ENCODE measurements around the gene NKIRAS2. TPM values are rescaled to one million over a fixed set of nuclear protein-coding genes. Genes with fewer than 3 reads are reported as not detected.
A peak's percentile ranks its signal among the peaks of the same experiment; 100 is the strongest.

NKIRAS2 gene
- total and polyA plus RNA-seq, 2 of the 13 experiments (the other 11 are each of a cell fraction or from before 2014, with no cell fraction given) = 27.9 to 42.0 TPM

DNA sequence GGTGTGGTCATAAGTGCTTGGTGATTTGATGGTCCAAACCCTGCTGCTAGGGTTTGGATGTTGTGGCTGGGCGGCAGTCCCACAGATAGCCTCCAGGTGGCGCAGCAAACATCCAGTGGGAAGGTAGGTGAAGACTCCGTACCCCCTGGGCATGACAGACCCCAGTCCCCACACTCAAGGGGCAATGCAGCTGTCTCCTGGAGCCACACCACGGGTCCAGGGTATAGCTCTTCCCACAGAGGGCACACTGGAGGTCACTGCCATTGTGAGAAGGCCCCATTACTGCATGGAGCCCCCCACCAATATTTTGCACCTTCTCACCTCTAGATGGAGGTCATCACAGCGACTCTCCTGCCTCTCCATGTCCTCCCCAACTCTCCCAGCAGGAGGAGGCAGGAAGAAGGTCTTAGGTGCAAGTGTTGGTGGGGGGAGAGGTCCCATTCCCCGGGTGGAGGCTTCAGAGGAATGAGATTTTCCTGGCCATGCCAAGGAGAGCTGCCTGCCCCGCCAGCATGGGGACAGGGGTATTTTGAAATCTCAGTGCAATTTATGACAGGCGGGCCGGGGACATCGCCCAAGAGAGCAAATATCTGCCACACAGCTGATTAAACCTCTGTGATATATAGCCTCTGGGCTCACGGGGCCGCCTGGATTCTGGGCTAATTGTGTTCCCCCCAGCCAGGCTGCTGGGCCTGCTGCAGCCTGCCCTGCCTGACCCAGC, 47.6 kb downstream of the NKIRAS2 start (continued):
- no peak for TF ChIP-seq HNF1A (IDR thresholded peaks at IDR 0.05; ENCODE audit: low read depth)
- TF ChIP-seq HNF1A (CRISPR knock-in tag; IDR thresholded peaks at IDR 0.05; ENCODE audit: borderline replicate concordance) = no peak
- TF ChIP-seq ZIK1 (CRISPR knock-in tag; IDR thresholded peaks at IDR 0.05; ENCODE audit: borderline replicate concordance, low read depth) = no peak
- TF ChIP-seq ZNF629 (CRISPR knock-in tag; conservative IDR thresholded peaks at IDR 0.05) = no peak
- TF ChIP-seq BRF2 (CRISPR knock-in tag; IDR thresholded peaks at IDR 0.05) = no peak
- TF ChIP-seq, protein P1, sequence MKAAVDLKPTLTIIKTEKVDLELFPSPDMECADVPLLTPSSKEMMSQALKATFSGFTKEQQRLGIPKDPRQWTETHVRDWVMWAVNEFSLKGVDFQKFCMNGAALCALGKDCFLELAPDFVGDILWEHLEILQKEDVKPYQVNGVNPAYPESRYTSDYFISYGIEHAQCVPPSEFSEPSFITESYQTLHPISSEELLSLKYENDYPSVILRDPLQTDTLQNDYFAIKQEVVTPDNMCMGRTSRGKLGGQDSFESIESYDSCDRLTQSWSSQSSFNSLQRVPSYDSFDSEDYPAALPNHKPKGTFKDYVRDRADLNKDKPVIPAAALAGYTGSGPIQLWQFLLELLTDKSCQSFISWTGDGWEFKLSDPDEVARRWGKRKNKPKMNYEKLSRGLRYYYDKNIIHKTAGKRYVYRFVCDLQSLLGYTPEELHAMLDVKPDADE (CRISPR knock-in tag; IDR thresholded peaks at IDR 0.05) = no peak
- TF ChIP-seq SMAD9 (CRISPR knock-in tag; IDR thresholded peaks at IDR 0.05) = no peak
- TF ChIP-seq IRX3 (CRISPR knock-in tag; IDR thresholded peaks at IDR 0.05; ENCODE audit: borderline replicate concordance, low read depth) = no peak
- TF ChIP-seq SMYD3 (CRISPR knock-in tag; IDR thresholded peaks at IDR 0.05) = no peak
- TF ChIP-seq RFXAP (CRISPR knock-in tag; IDR thresholded peaks at IDR 0.05; ENCODE audit: borderline replicate concordance) = no peak
- no peak for TF ChIP-seq ZFAT (CRISPR knock-in tag; conservative IDR thresholded peaks at IDR 0.05)
- peak; percentile 44 for TF ChIP-seq ZBTB33 (CRISPR knock-in tag; IDR thresholded peaks at IDR 0.05)
- TF ChIP-seq SMARCC2 (IDR thresholded peaks at IDR 0.05) = no peak
- TF ChIP-seq TCF12 (IDR thresholded peaks at IDR 0.05) = no peak
- no peak for TF ChIP-seq TCF12 (CRISPR knock-in tag; IDR thresholded peaks at IDR 0.05)
- no peak for TF ChIP-seq SUZ12 (IDR thresholded peaks at IDR 0.05; ENCODE audit: low read depth, low read length)
- no peak for TF ChIP-seq ZNF143 (CRISPR knock-in tag; IDR thresholded peaks at IDR 0.05)
- no peak for TF ChIP-seq ZNF337 (CRISPR knock-in tag; IDR thresholded peaks at IDR 0.05; ENCODE audit: borderline replicate concordance, low read depth)
- peak; percentile 28; the same call in 1 of the 2 replicates for TF ChIP-seq TBX3 (IDR thresholded peaks at IDR 0.05; ENCODE audit: borderline replicate concordance)
- TF ChIP-seq EED (CRISPR knock-in tag; IDR thresholded peaks at IDR 0.05) = no peak

Data from HepG2 (cell line).